Measurements from ENCODE around the gene MRPS7.
"Not testable (repeated sequence)": the region's sequence is repeated elsewhere in the genome, so short reads cannot be mapped to it uniquely, and the experiment has no call there.

The MRPS7 gene

DNA sequence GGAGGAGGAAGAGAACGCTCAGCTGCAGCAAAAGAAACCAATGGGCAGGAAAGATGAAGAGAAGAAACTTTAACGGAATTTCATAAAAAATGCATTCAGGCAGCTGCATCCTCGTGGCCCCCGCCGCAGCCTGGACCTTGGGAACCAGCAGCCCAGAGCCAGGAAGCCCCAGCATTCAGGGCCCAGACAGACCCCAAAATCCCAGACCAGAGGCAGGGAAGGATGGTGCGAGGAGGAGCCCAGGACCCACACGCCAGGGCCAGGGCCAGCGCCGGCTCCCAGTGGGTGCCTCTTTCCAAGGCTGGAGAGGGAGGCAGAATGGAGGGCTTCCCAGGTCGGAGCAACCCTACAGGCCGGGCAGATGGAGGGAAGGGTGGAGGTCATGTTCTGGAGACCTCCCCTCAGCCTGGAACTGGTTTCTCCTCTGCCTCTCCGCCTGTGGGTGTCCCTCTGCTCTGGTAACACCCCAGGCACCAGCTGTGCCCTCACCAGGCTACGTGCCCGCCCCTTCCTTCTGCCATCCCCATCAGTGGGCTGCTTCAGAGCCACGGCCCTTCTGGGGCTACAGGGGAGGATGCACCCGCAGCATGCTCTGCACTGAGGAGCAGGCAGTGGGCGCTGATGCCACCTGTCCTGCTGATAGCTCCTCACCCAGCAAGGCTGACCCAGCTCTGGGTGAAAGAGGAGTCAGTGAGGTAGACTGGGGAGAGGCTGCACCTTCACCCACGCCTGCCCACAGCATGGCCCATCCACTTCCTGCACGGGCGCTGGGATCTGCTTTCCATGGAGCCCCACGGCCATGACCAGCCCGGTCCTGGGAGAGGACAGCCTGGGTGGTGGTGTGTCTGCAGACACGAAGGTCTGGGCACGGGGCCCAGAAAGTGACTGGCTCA lies 10.5 kb downstream of the MRPS7 start:
- DNase-seq = no peak

DNA sequence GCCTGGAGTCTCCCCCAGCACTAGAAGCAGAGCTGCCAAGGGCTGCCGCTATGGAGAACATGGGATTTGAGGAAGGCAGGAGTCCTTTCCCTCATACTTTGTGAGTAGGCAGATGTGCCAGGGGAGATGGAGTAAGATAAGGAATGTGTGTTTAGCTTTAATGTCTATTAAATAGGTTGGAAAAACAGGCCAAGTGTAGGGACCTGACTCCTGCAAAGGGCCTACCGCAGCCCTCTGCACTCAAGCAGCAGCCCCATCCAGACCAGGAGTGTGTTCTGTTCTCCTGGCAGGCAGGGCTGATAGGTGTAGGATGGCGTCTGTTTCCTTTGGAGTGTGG lies 11.1 kb downstream of the MRPS7 start:
- DNase-seq = no peak

DNA sequence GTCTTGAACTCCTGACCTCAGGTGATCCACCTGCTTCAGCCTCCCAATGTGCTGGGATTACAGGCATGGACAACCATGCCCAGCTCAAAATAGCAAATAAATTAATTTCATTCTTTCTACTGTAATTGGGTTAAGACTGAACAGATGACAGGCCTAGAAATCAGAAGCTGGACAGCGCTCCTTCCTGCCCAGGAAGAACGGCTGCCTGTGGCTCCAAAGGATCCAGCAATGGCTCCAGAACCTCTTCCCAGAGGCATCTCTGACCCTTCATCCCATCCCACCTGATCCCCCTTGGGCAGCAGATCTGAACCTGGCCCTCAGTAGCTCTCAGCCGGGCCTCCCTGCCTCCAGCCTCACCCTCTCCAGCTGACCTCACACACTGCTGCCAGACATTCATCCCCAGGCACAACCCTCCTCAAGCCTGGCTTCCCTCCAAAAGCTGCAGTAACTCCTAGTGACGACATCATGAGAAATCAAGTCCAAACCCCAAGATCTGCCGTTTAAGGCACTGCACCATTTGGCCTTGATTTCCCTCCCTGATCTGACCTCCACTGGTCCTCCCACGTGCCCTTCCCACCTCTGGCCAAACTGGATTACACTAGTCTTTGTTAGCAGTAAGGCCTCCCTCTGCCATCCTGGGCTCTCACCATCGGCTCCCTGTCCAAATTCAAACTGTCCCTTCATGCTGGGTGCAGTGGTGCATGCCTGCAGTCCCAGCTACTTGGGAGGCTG lies 12.5 kb downstream of the MRPS7 start:
- no peak for DNase-seq

DNA sequence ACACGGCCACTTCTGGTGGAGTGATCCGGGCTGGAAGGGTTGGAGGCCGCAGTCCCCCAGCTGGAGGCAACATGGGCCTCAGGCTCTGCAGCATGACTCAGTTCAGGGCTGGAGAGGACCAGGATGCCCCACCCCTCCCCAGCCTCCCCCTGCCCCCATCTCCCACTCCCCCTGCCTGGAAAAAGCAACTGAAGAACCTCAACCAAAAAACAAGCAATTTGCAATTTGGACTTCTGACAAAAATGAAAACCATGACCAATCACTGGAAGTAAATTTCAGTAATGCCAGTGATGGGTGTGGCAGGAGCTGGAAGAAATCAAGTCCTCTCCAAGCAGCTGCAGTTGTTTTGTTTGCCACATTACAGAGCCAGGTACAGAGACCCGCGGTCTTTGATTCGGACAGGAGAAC lies 16.0 kb downstream of the MRPS7 start:
- no peak for DNase-seq

DNA sequence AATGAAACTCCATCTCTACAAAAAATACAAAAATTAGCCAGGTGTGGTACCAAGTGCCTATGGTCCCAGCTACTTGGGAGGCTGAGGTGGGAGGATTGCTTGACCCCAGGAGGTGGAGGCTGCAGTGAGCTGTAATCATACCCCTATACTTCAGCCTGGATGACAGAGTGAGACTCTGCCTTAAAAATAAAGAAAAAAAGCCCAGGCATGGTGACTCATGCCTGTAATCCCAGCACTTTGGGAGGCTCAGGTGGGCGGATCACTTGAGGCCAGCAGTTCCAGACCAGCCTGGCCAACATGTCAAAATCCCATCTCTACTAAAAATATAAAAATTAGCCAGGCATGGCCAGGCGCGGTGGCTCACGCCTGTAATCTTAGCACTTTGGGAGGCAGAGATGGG lies 18.5 kb downstream of the MRPS7 start:
- DNase-seq = not testable (repeated sequence)

DNA sequence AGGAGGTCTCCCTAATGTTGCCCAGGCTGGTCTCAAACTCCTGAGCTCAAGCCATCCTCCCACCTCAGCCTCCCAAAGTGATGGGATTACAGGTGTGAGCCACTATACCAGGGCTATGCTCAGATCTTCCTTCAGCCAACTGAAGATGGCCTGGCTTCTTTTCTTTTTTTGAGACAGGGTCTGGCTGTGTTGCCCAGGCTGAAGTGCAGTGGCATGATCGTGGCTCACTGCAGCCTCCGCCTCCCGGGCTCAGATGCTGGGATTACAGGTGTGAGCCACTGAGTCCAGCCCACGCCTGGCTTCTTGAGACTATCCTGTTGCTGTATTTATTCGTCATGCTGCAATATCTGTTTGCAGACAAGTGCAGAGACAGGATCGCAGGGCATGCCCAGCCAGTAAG lies 23.4 kb downstream of the MRPS7 start:
- no peak for DNase-seq

DNA sequence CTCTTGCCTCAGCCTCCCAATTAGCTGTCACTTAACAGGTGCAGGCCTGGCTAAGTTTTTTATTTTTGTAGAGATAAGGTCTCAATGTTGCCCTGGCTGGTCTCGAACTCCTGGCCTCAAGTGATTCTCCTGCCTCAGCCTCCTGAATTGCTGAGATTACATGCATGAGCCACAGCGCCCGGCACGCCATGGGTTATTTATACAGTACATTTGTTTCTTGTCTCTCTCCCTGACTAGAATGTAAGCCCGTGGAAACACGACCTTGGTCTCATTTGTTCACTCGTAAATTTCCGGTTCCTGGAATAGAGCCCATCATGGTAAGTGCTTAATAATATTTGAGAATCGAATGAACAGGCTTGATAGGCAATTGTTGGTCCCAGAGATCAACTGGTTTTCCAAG lies 25.5 kb downstream of the MRPS7 start:
- no peak for DNase-seq

DNA sequence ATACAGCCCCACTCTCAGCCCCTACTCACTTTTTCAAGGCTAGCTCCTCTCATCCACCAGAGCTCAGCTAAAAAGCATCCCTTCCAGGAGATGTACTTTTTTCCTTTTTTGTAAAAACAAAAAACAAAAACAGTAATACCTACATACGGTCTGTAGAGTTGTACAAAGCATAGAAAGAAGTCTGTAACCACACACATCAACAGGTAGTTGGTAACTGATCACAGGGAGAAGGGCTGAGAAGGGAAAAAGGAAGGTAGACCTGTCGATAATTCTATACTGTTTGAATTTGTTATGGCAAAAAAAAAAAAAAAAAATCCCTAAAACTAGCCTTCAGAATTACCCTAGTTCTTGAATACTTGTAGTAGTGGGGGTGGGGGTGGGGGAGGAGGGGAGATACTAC lies 26.7 kb downstream of the MRPS7 start:
- DNase-seq = no peak

DNA sequence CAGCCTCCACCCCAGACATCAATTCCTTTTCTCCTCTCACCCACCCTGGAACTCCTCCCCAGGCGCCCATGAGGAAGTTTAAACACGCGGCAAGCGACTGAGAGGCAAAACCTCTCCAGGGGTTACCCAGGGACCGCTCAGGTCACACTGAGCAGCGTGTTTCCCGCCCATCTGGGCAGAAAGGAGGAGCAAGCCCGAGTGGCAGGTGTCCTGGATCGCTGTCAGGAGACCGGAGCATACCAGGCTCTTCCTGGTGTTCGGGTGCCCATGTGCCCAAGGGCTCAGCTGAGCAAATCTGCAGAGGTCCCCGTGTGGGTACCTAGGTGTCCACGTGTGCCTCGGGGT lies 27.1 kb downstream of the MRPS7 start:
- peak; percentile 62 for DNase-seq

DNA sequence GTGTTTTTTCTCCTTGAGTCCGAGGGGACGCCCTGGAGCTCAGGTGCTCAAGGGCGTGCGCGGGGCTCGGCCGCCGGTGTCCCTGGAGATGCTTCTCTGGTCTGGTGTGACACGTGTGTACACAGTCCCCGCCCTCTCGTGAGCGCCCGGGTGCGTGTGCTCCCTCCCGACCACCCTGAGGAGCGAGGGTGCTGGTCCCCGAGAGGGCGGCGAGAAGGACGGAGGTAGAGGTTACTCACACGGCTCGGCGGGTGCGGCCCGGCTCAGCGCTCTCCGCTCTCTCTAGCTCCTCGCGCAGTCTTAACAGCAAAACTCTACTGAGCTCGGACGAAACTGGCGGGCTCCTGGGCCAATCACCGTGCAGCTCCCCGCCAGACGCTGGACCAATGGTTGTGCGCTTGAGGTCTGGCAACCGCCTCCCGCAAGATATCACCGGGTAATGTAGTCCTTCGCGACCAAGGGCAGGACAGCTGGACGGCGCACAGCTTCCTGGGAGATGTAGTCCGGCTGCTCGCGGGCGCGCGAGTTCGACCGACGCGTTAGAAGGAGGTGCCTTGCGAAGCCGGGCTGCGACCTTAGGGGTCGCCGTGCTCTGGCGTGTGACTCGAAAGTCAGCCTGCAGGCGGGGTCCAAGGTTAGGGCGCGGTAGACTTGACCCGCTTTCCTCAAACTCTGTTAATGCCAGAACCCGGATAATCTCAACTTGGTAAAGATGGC lies 27.6 kb downstream of the MRPS7 start, which contains the start of gene SLC25A19:
Gene SLC25A19, minus strand, starts transcription at position 319 of the 717 bp plus-strand sequence. CDS start 2,669 bp downstream, outside the sequence.
- DNase-seq = peak; percentile 100

DNA sequence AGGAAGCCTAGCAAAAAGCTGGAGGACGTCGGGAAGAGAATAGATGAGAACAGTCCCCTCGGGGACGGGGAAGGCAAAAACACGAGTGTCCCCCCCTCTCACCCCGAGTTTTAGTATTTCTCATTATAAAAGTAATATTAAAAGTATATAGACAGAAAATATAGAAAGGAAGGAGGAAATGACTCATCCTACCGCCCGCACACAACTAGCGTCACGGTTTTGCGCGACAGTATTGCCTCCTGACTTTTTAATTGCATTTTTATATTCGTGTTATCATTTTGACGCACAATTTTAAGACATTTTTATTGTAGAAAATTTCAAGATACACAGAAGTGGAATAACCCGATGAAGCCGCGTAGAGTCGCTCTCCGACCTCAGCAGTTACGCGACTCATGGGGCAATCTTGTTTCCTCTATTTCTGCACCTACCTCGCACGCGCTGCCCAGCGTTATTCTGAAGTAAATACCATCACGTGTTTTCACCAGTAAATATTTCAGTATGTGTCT lies 28.2 kb downstream of the MRPS7 start:
- DNase-seq = peak; percentile 65

DNA sequence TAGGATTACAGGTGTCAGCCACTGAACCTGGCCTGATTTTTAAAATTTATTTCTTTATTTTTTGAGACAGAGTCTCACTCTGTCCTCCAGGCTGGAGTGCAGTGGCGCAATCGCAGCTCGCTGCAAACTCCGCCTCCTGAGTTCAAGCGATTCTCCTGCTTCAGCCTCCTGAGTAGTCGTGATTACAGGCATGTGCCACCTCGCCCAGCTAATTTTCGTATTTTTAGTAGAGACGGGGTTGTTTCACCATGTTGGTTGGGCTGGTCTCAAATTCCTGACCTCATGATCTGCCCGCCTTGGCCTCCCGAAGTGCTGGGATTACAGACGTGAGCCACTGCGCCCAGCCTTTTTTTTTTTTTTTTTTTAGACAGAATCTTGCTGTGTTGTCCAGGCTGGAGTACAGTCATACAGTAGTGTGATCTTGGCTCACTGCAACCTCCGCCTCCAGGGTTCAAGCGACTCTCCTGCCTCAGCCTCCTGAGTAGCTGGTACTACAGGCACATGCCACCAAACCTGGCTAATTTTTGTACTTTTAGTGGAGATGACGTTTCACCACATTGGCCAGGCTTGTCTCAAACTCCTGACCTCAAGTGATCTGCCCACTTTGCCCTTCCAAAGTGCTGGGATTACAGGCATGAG lies 31.2 kb downstream of the MRPS7 start:
- DNase-seq = not testable (repeated sequence)

DNA sequence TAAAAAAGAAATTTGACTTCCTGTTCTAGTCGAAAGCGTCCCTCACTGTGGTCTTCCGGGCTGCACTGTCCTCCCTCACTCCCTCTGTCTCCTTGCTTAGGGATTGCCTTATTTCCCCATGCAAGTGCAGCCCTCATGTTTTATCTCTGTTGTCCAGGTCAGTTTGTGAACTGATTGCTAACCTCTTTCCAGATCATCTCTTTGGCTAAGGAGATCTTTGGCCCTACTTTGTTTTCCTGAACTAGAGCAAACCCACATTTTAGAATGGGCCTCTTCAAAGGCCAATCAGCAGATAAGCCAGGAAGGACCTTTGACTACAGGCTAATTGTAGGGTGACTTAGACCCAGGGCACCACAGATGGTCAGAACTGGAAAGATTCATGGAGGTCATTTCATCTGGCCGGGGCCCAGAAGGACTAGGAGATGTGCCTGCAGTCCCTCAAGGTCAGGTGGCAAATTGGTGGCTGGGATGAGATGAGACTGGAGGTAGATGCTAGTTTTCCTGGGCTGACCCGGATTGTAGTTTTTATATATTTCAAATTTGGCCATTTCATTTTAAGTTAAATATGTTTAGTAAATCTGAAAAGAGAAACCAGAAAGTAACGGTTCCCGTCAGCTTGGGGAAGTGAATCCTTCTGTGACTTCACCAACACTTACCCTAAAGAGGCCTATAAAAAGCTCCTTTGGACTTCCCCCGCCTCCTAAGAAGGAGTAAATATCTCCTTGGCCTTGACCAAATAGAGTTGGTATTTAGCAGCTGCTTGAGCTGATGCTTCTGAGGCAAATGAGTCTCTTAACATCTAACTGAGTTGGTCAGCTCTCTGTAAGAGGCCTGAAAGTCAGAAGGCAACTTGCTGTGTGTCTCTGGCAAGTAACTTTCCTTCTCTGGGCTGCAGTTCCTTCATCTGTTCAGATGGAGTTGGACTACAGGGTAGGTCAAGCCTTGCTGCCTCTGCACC lies 33.8 kb downstream of the MRPS7 start:
- DNase-seq = no peak

DNA sequence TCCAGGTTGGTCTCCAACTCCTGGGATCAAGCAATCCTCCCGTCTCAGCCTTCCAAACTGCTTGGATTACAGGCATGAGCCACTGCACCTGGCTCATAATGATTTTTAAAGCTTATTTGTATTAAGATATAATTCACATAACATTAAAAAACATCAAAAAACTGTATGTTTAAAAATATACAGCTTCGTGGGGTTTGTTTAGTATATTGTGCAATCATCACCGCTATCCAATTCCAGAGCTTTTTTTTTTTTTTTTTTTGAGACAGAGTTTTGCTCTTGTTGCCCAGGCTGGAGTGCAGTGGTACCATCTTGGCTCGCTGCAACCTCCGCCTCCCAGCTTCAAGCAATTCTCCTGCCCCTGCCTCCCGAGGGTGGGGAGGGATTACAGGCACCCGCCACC lies 38.6 kb downstream of the MRPS7 start:
- DNase-seq = no peak

DNA sequence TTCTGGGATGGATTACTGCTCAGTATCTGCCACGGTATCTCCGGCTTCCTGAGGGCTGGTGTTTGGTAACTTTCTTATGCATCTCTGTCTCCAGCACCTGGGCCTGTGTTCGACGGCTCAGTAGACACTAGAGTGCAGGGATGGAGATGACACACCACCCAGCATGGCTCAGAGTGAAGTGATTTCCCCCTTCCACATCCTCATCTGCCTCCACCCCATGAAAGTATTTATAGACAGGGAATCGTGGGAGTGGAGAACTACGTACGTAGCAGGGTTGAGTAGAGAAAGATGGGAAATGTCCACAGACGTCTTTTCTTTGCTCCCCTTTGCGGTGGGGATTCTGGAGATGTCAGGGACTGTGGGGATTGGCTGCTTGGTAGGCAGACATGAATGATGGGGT lies 39.4 kb downstream of the MRPS7 start:
- no peak for DNase-seq

DNA sequence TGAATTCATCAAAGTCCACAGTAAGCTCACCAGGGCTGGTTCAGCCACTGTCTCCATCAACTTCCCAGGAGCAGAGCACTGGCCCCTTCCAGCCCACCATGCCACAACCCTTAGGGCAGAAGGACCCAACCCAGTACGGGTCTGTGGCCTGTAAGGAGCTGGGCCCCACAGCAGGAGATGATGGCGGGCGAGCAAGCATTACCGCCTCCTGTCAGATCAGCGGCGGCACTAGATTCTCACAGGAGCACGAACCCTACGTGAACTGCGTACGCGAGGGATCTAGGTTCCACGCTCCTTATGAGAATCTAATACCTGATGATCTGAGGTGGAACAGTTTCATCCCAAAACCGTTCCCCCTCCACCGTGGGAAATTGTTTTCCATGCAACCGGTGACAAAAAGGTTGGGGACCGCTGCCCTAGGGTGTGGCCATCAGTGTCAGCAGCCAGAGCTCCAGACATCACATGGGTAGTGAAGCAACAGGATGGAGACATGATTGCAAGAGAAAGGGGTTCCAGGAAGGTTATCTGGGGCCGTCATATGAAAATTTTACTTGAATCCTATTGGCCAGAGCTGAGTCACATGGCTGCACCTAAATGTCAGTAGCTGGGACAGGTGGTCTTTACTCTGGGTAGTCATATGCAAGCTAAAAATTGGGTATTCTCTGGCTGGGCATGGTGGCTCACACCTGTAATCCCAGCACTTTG lies 40.0 kb downstream of the MRPS7 start:
- no peak for DNase-seq

DNA sequence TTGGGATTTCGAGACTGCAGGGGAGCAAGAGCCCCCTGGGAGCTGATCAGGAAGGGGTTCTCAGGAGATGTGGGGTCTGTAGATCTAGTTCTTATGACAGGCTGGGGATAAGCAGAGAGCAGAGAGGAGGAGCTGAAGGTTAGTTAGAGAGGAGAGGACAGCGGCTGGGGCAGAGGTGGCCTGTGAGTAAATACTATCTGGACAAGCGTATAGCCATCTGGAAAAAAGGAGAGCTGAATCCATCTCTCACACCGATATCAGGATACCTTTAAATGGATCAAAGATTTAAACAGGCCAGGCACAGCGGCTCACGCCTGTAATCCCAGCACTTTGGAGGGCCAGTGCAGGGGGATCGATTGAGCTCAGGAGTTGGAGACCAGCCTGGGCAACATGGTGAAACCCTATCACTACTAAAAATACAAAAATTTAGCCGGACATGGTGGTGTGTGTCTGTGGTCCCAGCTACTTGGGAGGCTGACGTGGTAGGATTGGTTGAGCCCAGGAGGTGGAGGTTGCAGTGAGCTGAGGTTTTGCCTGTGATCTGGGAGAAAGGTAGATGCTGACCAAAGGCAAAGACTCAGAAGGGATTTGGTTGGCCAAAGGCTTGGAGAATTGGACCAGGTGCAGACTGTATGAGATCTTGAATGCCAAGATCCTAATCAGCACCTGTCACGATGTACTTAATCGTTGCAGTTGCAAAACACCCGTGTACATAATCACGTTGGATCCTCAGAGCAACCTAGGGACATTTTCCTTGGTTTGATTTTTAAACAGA lies 46.5 kb downstream of the MRPS7 start:
- DNase-seq = no peak

DNA sequence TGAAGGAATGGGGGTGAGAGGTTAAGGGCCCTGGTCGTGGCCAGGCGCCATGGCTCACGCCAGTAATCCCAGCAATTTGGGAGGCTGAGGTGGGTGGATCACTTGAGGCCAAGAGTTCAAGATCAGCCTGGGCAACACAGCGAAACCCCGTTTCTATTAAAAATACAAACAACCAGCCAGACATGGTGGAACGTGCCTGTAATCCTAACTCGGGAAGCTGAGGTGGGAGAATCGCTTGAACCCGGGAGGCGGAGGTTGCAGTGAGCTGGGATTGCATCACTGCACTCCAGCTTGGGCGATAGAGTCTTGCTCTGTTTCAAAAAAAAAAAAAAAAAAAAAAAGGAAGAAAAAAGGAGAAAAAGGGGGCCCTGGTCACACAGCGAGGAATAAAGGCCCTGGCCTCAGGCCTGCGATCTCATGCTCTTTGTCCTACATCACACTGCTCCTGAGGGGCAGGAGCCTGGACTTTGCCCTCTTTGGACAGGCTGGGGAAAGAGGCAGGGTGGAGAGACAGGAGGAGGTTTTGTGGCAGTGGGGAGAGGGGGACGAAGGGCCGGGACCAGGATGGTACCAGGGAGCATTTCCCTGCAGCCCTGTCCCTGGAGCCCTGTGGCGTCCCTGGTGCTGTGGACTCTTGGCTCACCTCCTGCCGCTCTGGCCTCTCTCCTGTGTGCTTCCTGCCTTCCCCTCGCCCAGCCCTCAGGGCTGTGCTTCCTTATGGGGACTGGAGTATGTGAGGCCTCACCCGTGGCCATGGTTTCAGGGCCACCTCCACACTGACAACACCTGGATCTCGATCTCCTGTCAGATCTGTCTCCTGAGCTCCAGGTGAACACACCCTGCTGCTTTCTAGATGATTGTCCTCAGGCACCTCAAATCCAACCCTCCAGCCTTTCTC lies 47.3 kb downstream of the MRPS7 start:
- no peak for DNase-seq

DNA sequence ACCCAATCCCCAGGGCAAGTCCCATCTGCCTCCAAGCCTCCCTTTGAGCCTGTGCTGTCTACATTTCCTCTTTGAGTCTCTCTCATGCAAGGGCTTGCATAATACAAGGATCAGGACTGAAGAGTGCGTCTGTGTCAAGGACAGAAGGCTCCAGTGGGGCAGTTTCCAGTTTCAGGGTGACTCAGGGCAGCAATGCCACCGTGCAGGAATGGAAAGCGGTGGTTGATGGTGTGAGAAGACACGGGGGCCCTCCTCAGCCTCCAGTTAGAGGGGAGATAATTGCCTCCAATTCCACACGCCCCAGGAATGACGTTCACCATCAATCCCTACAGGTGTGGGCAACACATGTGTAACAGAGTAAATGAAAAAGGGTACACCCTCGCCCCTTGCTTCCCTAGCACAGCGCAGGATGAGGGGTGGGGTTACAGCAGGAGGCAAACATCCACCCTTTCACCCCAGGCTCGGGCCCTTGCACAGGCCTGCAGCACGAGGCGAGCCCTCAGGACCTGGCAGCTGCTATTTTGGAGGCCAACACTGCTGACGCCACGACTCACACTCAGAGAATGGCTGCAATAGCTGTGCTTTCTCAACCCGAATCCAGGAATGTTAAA lies 52.4 kb downstream of the MRPS7 start:
- DNase-seq = no peak
